ENCODE measurements around the gene SORCS2. TPM values are rescaled to one million over a fixed set of nuclear protein-coding genes. Genes with fewer than 3 reads are reported as not detected.

SORCS2 gene
- total RNA-seq, 1 donor from 2014 or later, result 7.1 TPM

DNA sequence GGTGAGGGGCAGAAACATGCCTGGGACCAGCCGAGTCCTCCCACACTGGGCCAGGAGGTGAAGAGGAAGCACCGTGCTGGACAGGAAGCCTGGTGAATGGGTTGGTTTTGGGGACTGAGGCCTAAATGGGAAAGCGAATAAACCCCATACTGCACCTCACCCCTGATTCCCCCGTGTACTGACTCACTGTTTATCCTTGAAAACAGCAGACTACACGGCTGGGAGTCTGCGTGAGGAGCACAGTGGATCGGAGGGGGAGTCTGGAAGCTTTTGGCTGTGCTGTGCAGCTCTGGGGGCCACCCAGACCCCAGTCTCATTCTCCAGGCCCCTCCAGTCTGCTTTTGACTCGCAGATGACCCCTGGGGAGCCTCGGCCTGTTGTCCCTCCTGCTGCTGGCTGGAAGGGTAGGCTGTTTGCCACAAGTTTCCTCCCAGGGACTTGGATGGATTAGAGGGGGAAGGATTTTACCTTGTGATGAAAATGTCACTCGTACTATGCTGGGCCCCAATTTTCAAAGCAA is 152.4 kb downstream of the SORCS2 start:
- H3K27me3 Mint-ChIP-seq (ENCODE audit: low read depth), result peaks cover 8% of the 10 kb centered on the region
- no peaks in the 10 kb centered on the region for H3K4me1 Mint-ChIP-seq
- no peak overlapping the region for H3K27ac Mint-ChIP-seq
- TF ChIP-seq, protein P1, sequence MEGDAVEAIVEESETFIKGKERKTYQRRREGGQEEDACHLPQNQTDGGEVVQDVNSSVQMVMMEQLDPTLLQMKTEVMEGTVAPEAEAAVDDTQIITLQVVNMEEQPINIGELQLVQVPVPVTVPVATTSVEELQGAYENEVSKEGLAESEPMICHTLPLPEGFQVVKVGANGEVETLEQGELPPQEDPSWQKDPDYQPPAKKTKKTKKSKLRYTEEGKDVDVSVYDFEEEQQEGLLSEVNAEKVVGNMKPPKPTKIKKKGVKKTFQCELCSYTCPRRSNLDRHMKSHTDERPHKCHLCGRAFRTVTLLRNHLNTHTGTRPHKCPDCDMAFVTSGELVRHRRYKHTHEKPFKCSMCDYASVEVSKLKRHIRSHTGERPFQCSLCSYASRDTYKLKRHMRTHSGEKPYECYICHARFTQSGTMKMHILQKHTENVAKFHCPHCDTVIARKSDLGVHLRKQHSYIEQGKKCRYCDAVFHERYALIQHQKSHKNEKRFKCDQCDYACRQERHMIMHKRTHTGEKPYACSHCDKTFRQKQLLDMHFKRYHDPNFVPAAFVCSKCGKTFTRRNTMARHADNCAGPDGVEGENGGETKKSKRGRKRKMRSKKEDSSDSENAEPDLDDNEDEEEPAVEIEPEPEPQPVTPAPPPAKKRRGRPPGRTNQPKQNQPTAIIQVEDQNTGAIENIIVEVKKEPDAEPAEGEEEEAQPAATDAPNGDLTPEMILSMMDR (IDR thresholded peaks at IDR 0.05; ENCODE audit: unreplicated experiment), result no peak
- H3K4me3 Mint-ChIP-seq, result no peak overlapping the region
- H3K9me3 Mint-ChIP-seq, result peaks cover 15% of the 10 kb centered on the region
- peaks cover 1% of the 10 kb centered on the region for H3K36me3 Mint-ChIP-seq
- no peak for DNase-seq (ENCODE audit: low spot score in 2 of 2, unreplicated experiment in 2 of 2)

DNA sequence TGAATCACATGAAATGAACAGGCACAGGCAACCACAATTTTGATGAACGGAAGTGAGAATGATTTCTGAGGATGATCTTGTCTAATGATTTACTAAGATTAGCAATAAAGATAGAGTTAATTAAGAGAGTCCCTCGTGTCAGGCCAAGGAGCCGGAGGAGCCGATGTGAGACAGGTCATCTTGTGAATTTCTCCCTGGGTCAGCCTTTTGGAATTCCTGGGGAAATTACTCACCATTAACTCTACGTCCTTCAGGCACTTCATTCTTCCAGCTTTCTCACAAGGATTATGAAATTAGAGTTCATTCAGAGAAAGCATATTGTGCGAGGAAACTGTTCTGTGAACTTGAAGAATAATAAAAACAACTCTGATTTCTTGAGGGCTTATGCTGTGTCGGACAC is 155.6 kb downstream of the SORCS2 start:
- Mint-ChIP-seq H3K36me3 (peaks cover 1% of the 10 kb centered on the region), H3K4me3 (no peak overlapping the region), H3K9me3 (peaks cover 15% of the 10 kb centered on the region), H3K4me1 (no peaks in the 10 kb centered on the region), H3K27ac (no peak overlapping the region), H3K27me3 (ENCODE audit: low read depth) (peaks cover 22% of the 10 kb centered on the region)
- TF ChIP-seq, protein P1 (IDR thresholded peaks at IDR 0.05; ENCODE audit: unreplicated experiment), result no peak
- DNase-seq (ENCODE audit: low spot score in 2 of 2, unreplicated experiment in 2 of 2), result no peak

DNA sequence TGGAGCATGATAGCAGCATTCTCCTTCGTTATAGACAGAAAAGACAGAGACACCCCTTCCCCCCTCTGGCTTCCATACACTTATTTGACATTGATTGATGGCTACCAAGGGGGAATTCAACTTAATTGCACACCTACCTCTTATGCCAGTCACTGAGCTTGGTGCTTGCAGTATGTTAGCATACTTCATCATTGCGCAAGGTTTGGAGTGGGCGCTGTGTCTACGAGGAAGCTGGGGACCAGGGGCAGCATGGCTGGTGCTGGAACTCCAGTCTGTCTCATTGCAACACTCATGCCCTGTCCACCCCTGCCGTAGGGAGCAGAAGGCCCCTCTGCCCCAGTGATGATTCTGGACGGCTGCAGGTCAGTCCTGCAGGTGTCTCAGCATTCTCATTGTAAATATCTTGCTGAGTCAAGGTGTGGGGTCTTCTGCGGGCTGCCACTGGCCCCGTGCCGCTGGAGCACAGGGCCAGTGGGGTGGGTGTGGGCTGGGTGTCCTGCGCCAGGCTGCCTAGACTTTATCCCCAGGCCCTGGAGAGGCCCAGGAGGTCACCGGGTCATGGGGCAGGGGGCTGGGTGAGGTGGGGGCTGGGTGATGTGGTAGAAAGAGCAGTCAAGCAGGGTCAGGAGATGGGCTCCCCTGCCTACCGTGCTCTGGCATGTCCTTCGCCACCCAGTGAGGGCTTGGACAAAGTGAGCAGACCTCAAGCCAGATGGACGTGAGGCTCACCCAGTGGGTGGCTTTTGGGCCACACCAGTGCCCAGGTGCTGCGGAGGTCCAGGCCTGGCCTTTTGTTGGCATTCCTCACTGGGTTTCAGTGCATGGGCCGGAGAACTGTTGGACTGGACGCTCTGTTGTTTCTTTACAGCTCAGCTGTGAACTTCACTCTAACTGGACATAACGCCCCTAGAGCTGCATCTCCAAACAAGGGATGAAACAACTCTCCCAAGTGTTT is 156.9 kb downstream of the SORCS2 start:
- H3K27ac Mint-ChIP-seq, result no peak overlapping the region

DNA sequence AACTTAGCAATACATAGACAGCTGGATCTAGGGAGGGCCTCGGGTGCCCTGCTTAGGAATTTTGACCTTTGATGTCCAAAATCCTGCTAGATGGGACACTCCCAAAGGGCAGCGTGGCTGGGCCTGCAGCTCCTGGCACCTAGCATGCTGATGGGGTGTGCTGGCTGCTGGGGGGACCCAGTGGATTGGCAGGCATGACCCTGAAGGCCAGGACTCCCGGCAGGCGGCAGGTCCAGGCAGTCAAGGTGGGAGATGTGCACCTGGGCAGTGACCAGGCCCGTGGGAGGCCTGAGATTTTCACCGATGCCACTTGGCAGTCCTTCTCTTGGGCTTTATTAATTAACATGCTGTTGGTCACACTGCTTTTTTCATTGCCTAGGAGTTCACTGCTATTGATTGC is 158.1 kb downstream of the SORCS2 start:
- H3K9me3 Mint-ChIP-seq, result peaks cover 14% of the 10 kb centered on the region
- no peak overlapping the region for H3K27ac Mint-ChIP-seq
- H3K36me3 Mint-ChIP-seq, result peaks cover 1% of the 10 kb centered on the region
- no peak for DNase-seq (ENCODE audit: low spot score in 2 of 2, unreplicated experiment in 2 of 2)
- H3K4me3 Mint-ChIP-seq, result no peak overlapping the region
- no peaks in the 10 kb centered on the region for H3K4me1 Mint-ChIP-seq
- H3K27me3 Mint-ChIP-seq (ENCODE audit: low read depth), result peaks cover 20% of the 10 kb centered on the region
- TF ChIP-seq, protein P1 (IDR thresholded peaks at IDR 0.05; ENCODE audit: unreplicated experiment), result no peak

More for the DNA sequence above, 156.9 kb downstream of the SORCS2 start:
- H3K4me1 Mint-ChIP-seq, result no peaks in the 10 kb centered on the region
- no peak for DNase-seq (ENCODE audit: low spot score in 2 of 2, unreplicated experiment in 2 of 2)
- peaks cover 22% of the 10 kb centered on the region for H3K27me3 Mint-ChIP-seq (ENCODE audit: low read depth)
- H3K9me3 Mint-ChIP-seq, result peaks cover 15% of the 10 kb centered on the region
- H3K36me3 Mint-ChIP-seq, result peaks cover 1% of the 10 kb centered on the region
- TF ChIP-seq, protein P1 (IDR thresholded peaks at IDR 0.05; ENCODE audit: unreplicated experiment), result no peak
- H3K4me3 Mint-ChIP-seq, result no peak overlapping the region

DNA sequence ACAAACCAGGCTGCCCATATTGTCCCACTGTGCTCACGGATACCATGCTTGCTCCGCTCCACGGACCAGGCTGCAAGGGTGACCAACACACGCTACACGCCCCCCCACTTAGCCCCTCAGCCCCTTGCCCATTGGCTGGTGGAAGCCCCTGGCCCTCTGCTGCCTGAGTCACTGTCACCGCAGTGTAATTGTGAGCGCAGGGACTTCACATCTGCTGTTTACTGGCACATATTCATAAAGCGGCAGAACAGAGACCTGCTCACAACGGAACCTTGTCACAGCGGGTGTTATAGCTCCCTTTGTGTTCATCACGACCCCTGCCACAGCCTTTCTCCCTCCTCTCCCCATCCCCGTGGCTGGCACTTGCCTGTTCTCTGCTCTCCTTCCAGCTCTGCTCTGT is 158.7 kb downstream of the SORCS2 start:
- Mint-ChIP-seq H3K4me3 (no peak overlapping the region), H3K27ac (no peak overlapping the region)

More for the DNA sequence above, 158.7 kb downstream of the SORCS2 start:
- TF ChIP-seq, protein P1 (IDR thresholded peaks at IDR 0.05; ENCODE audit: unreplicated experiment), result no peak
- no peak for DNase-seq (ENCODE audit: low spot score in 2 of 2, unreplicated experiment in 2 of 2)
- no peaks in the 10 kb centered on the region for H3K4me1 Mint-ChIP-seq
- H3K27me3 Mint-ChIP-seq (ENCODE audit: low read depth), result peaks cover 15% of the 10 kb centered on the region
- H3K36me3 Mint-ChIP-seq, result peaks cover 1% of the 10 kb centered on the region
- H3K9me3 Mint-ChIP-seq, result peaks cover 8% of the 10 kb centered on the region

Data from mesothelial cell of epicardium (in vitro differentiated cells).